H9 (cell line): ENCODE data around the gene ERVMER34-1. TPM values are rescaled to one million over a fixed set of nuclear protein-coding genes. Genes with fewer than 3 reads are reported as not detected.

Experiments used
- DNase-seq: peaks from one replicate; pipeline ENCODE4 v3.0.0-alpha.2; 2017
- H2AFZ ChIP-seq: one replicate; pipeline ENCODE4 v1.6.1; 2013; ENCODE audit warnings: mild to moderate bottlenecking, low read length, control low read depth, moderate library complexity
- H2AK5ac ChIP-seq: 2 replicates; pipeline ENCODE4 v1.6.1; 2013; ENCODE audit warnings: low read length, control low read depth, mixed read lengths; ENCODE audit not compliant: insufficient read length
- H2BK120ac ChIP-seq: one replicate; pipeline ENCODE4 v1.6.1; 2013; ENCODE audit warnings: low read depth, mild to moderate bottlenecking, low read length, control low read depth, inconsistent platforms; ENCODE audit not compliant: poor library complexity, severe bottlenecking
- H2BK12ac ChIP-seq: 2 replicates; pipeline ENCODE4 v1.6.1; 2013; ENCODE audit warnings: low read length, control low read depth, mixed read lengths, low read depth; ENCODE audit not compliant: insufficient read length
- H2BK15ac ChIP-seq: 2 replicates; pipeline ENCODE4 v1.6.1; 2013; ENCODE audit warnings: low read depth, low read length, control low read depth
- H2BK20ac ChIP-seq: one replicate; pipeline ENCODE4 v1.6.1; 2013; ENCODE audit warnings: low read depth, mild to moderate bottlenecking, low read length, control low read depth, inconsistent platforms; ENCODE audit not compliant: poor library complexity, severe bottlenecking
- H2BK5ac ChIP-seq: 2 replicates; pipeline ENCODE4 v1.6.1; 2013; ENCODE audit warnings: low read length, control low read depth, mixed read lengths; ENCODE audit not compliant: insufficient read length
- H3K14ac ChIP-seq: 2 replicates; pipeline ENCODE4 v1.6.1; 2013; ENCODE audit warnings: low read length, control low read depth; ENCODE audit not compliant: insufficient read depth
- H3K18ac ChIP-seq: 2 replicates; pipeline ENCODE4 v1.6.1; 2013; ENCODE audit warnings: low read depth, mild to moderate bottlenecking, mixed read lengths, low read length, control low read depth; ENCODE audit not compliant: insufficient read length
- H3K23ac ChIP-seq: 2 replicates; pipeline ENCODE4 v1.6.1; 2013; ENCODE audit warnings: low read length, control low read depth, mixed read lengths, low read depth; ENCODE audit not compliant: insufficient read length
- H3K23me2 ChIP-seq: 2 replicates; pipeline ENCODE4 v1.6.1; 2013; ENCODE audit warnings: low read depth, mild to moderate bottlenecking, mixed read lengths, low read length, control low read depth; ENCODE audit not compliant: insufficient read length, poor library complexity, severe bottlenecking
- H3K27ac ChIP-seq: 2 replicates; pipeline ENCODE4 v1.5.1; 2013; ENCODE audit warnings: low read length, control low read depth, mixed read lengths, low read depth; ENCODE audit not compliant: insufficient read length
- H3K27me3 ChIP-seq: 2 replicates; pipeline ENCODE4 v1.6.1; 2013; ENCODE audit warnings: low read length, control low read depth, inconsistent platforms; ENCODE audit not compliant: insufficient read depth
- H3K4ac ChIP-seq: 2 replicates; pipeline ENCODE4 v1.6.1; 2013; ENCODE audit warnings: low read depth, mild to moderate bottlenecking, control low read depth, inconsistent platforms, low read length, moderate library complexity
- H3K4me1 ChIP-seq: 2 replicates; pipeline ENCODE4 v1.6.1; 2013; ENCODE audit warnings: low read length, control low read depth, inconsistent platforms; ENCODE audit not compliant: insufficient read depth
- H3K4me2 ChIP-seq: 2 replicates; pipeline ENCODE4 v1.6.1; 2013; ENCODE audit warnings: low read length, control low read depth, mixed read lengths; ENCODE audit not compliant: insufficient read length, insufficient read depth
- H3K56ac ChIP-seq: 2 replicates; pipeline ENCODE4 v1.6.1; 2013; ENCODE audit warnings: low read depth, mild to moderate bottlenecking, mixed read lengths, low read length, control low read depth; ENCODE audit not compliant: insufficient read length
- H3K79me1 ChIP-seq: 2 replicates; pipeline ENCODE4 v1.6.1; 2013; ENCODE audit warnings: low read depth, mild to moderate bottlenecking, moderate library complexity, low read length, control low read depth, inconsistent platforms; ENCODE audit not compliant: insufficient read depth, poor library complexity, severe bottlenecking
- H3K79me2 ChIP-seq: 2 replicates; pipeline ENCODE4 v1.6.1; 2013; ENCODE audit warnings: low read length, control low read depth, inconsistent platforms; ENCODE audit not compliant: insufficient read depth
- H3K9ac ChIP-seq: 2 replicates; pipeline ENCODE4 v1.6.1; 2013; ENCODE audit warnings: low read length, control low read depth, mixed read lengths; ENCODE audit not compliant: insufficient read length; ENCODE audit errors: extremely low read depth
- H3K9me3 ChIP-seq: one replicate; pipeline ENCODE4 v1.6.1; 2013; ENCODE audit warnings: low read depth, low read length, inconsistent platforms; ENCODE audit not compliant: control insufficient read depth
- H3T11ph ChIP-seq: one replicate; pipeline ENCODE4 v1.6.1; 2013; ENCODE audit warnings: mild to moderate bottlenecking, low read length, control low read depth, inconsistent platforms
- H4K20me1 ChIP-seq: one replicate; pipeline ENCODE4 v1.6.1; 2013; ENCODE audit not compliant: control insufficient read depth, insufficient read length, insufficient read depth
- H4K5ac ChIP-seq: 2 replicates; pipeline ENCODE4 v1.6.1; 2013; ENCODE audit warnings: low read depth, mild to moderate bottlenecking, mixed read lengths, low read length, control low read depth; ENCODE audit not compliant: insufficient read length
- H4K8ac ChIP-seq: replicated peaks from 2 replicates; pipeline ENCODE4 v1.6.1; 2013; ENCODE audit warnings: low read length, control low read depth, mixed read lengths, low read depth; ENCODE audit not compliant: insufficient read length
- H4K91ac ChIP-seq: 2 replicates; pipeline ENCODE4 v1.6.1; 2013; ENCODE audit warnings: low read depth, mild to moderate bottlenecking, moderate library complexity, mixed read lengths, low read length, control low read depth; ENCODE audit not compliant: insufficient read length
- H3K27ac Mint-ChIP-seq, 3 experiments: 2 replicates in 2 of 3; 3 replicates in 1 of 3; pipeline ENCODE4 v1.8.0; 2020 to 2021; ENCODE audit warnings: mixed read lengths in 3 of 3, mild to moderate bottlenecking in 1 of 3, moderate library complexity in 1 of 3
- H3K27me3 Mint-ChIP-seq: 2 replicates; pipeline ENCODE4 v1.8.0; 2021; ENCODE audit warnings: low read depth, mild to moderate bottlenecking, moderate library complexity, mixed read lengths
- H3K36me3 Mint-ChIP-seq, 3 experiments: 2 replicates in 2 of 3; 3 replicates in 1 of 3; pipeline ENCODE4 v1.8.0; 2020 to 2021; ENCODE audit warnings: low read depth in 3 of 3, mixed read lengths in 3 of 3; ENCODE audit not compliant: insufficient read depth in 1 of 3
- H3K4me1 Mint-ChIP-seq, 2 experiments: 2 replicates each; pipeline ENCODE4 v1.8.0; 2020; ENCODE audit warnings: mixed read lengths in 2 of 2
- H3K4me3 Mint-ChIP-seq, 2 experiments: 2 replicates in 1 of 2; 3 replicates in 1 of 2; pipeline ENCODE4 v1.8.0; 2020 to 2021; ENCODE audit warnings: mild to moderate bottlenecking in 2 of 2, mixed read lengths in 2 of 2, moderate library complexity in 1 of 2
- H3K9me3 Mint-ChIP-seq, 2 experiments: 2 replicates in 1 of 2; 3 replicates in 1 of 2; pipeline ENCODE4 v1.8.0; 2020; ENCODE audit warnings: mild to moderate bottlenecking in 2 of 2, mixed read lengths in 2 of 2, moderate library complexity in 1 of 2
- CTCF ChIP-seq: fragments of 200-600 bp; sonication (generic); conservative IDR thresholded peaks from 3 replicates; pipeline ENCODE4 v1.8.0; 2021; ENCODE audit warnings: antibody characterized with exemption, mild to moderate bottlenecking
- WGBS: extraction: QIAGEN DNeasy Blood & Tissue Kit; methylation state at CpG from one replicate; pipeline ENCODE4 v1.1.7; 2013; ENCODE audit warnings: missing lambda C conversion rate, low lambda C conversion rate, mixed read lengths; ENCODE audit not compliant: insufficient read length; ENCODE audit errors: extremely low coverage; 5-methylcytosine and 5-hydroxymethylcytosine counted together
- total RNA-seq: library from RNA; stranded (reverse); gene quantifications from 2 replicates; pipeline ENCODE4 v1.2.1, GENCODE V29; 2021

The ERVMER34-1 gene
- total RNA-seq, 1 experiment from 2014 or later = 14.4 TPM

DNA sequence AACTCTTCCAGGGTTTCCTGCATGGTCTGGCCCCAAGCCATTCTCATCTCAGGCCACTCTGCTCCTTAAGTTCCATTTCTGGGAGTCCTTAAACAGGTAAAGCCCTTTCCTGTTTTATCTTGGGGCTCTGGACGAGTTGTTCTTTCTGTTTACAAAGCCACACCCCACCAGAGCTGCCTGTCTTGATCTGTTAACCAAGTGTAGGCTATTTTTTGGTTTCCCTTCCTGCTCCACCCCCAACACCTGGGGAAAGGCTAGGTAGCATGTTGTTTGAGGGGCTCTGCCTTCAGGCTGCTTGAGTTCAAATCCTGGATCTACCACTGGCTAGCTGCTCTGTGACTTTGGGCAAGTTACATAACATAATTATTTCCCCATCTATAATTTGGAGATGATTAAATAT, 40.0 kb downstream of the ERVMER34-1 start:
- Histone ChIP-seq H3T11ph (no peak overlapping the region), H3K27ac (no peak overlapping the region), H2AFZ (no peak overlapping the region), H3K4ac (no peak overlapping the region), H3K4me1 (peaks cover 15% of the 10 kb centered on the region), H3K23me2 (peaks cover 17% of the 10 kb centered on the region), H3K14ac (no peak overlapping the region), H2BK12ac (no peak overlapping the region), H3K4me2 (peak overlapping the region; percentile 76), H4K5ac (no peak overlapping the region), H3K79me2 (peaks cover 9% of the 10 kb centered on the region; the same call in 1 of the 2 replicates), H3K27me3 (no peaks in the 10 kb centered on the region), H2BK5ac (no peak overlapping the region), H3K23ac (no peak overlapping the region), H2AK5ac (no peak overlapping the region), H3K56ac (no peak overlapping the region), H2BK20ac (no peak overlapping the region), H3K18ac (no peak overlapping the region), H4K8ac (no peak overlapping the region), H4K20me1 (no peaks in the 10 kb centered on the region), H2BK15ac (no peak overlapping the region), H2BK120ac (no peak overlapping the region), H3K79me1 (peaks cover 5% of the 10 kb centered on the region), H3K9me3 (no peaks in the 10 kb centered on the region), H4K91ac (no peak overlapping the region), H3K9ac (no peak overlapping the region)
- TF ChIP-seq CTCF = no peak
- no CpG with 5 or more reads among the region's 1 CpG for WGBS
- Mint-ChIP-seq H3K9me3 (no peaks in the 10 kb centered on the region), H3K27me3 (peaks cover 5% of the 10 kb centered on the region), H3K4me1 (peaks cover 42 to 50% of the 10 kb centered on the region in 2 experiments), H3K4me3 (peak overlapping the region; percentile 79 to 93), H3K27ac (no peak overlapping the region), H3K36me3 (peaks cover 31 to 36% (median 33%) of the 10 kb centered on the region in 3 experiments)
- DNase-seq = no peak
